ENCODE data around the gene NSG2.
"Not testable (repeated sequence)": the region's sequence is repeated elsewhere in the genome, so short reads cannot be mapped to it uniquely, and the experiment has no call there.

NSG2 gene

GRCh38 chr5:174045470-174046025 is at the start of gene NSG2:
Gene NSG2 (plus strand): TSS chr5:174045706. CDS start chr5:174046756, 1,050 bp downstream.
- DNase-seq (ENCODE audit: extremely low read depth in 1 of 2, low read depth in 1 of 2): no peak

GRCh38 chr5:173997331-173997730 is 48.2 kb upstream of the NSG2 start:
- DNase-seq (ENCODE audit: extremely low read depth in 1 of 2, low read depth in 1 of 2): no peak

GRCh38 chr5:173998531-173998930 is 47.0 kb upstream of the NSG2 start:
- DNase-seq (ENCODE audit: extremely low read depth in 1 of 2, low read depth in 1 of 2): no peak

- DNase-seq (ENCODE audit: extremely low read depth in 1 of 2, low read depth in 1 of 2): no peak
Observed at GRCh38 chr5:174000076-174000475, 45.4 kb upstream of the NSG2 start.

- DNase-seq (ENCODE audit: extremely low read depth in 1 of 2, low read depth in 1 of 2): no peak
Observed at GRCh38 chr5:174003795-174004194, 41.7 kb upstream of the NSG2 start.

GRCh38 chr5:174008922-174009321 is 36.6 kb upstream of the NSG2 start:
- no peak for DNase-seq (ENCODE audit: extremely low read depth in 1 of 2, low read depth in 1 of 2)

- DNase-seq (ENCODE audit: extremely low read depth in 1 of 2, low read depth in 1 of 2): no peak
Observed at GRCh38 chr5:174010365-174010764, 35.1 kb upstream of the NSG2 start.

GRCh38 chr5:174011441-174011840 is 34.1 kb upstream of the NSG2 start:
- no peak for DNase-seq (ENCODE audit: extremely low read depth in 1 of 2, low read depth in 1 of 2)

- DNase-seq (ENCODE audit: extremely low read depth in 1 of 2, low read depth in 1 of 2): not testable (repeated sequence)
Observed at GRCh38 chr5:174020069-174020927, 25.2 kb upstream of the NSG2 start.

GRCh38 chr5:174020928-174021304 is 24.6 kb upstream of the NSG2 start:
- DNase-seq (ENCODE audit: extremely low read depth in 1 of 2, low read depth in 1 of 2): no peak

- DNase-seq (ENCODE audit: extremely low read depth in 1 of 2, low read depth in 1 of 2): no peak
Observed at GRCh38 chr5:174022384-174023095, 23.0 kb upstream of the NSG2 start.

GRCh38 chr5:174030286-174030685 is 15.2 kb upstream of the NSG2 start:
- DNase-seq (ENCODE audit: extremely low read depth in 1 of 2, low read depth in 1 of 2): no peak

- DNase-seq (ENCODE audit: extremely low read depth in 1 of 2, low read depth in 1 of 2): no peak
Observed at GRCh38 chr5:174044466-174045254, 846 bp upstream of the NSG2 start.

GRCh38 chr5:174046558-174046957 is 1.1 kb downstream of the NSG2 start:
- no peak for DNase-seq (ENCODE audit: extremely low read depth in 1 of 2, low read depth in 1 of 2)

- no peak for DNase-seq (ENCODE audit: extremely low read depth in 1 of 2, low read depth in 1 of 2)
Observed at GRCh38 chr5:174047472-174048099, 2.1 kb downstream of the NSG2 start.

GRCh38 chr5:174052636-174053035 is 7.1 kb downstream of the NSG2 start:
- DNase-seq (ENCODE audit: extremely low read depth in 1 of 2, low read depth in 1 of 2): no peak

- no peak for DNase-seq (ENCODE audit: extremely low read depth in 1 of 2, low read depth in 1 of 2)
Observed at GRCh38 chr5:174053905-174054304, 8.4 kb downstream of the NSG2 start.

GRCh38 chr5:174056064-174056847 is 10.8 kb downstream of the NSG2 start:
- DNase-seq (ENCODE audit: extremely low read depth in 1 of 2, low read depth in 1 of 2): no peak

- DNase-seq (ENCODE audit: extremely low read depth in 1 of 2, low read depth in 1 of 2): no peak
Observed at GRCh38 chr5:174057206-174057605, 11.7 kb downstream of the NSG2 start.

All from activated CD8-positive, alpha-beta memory T cell treated with anti-CD3 and anti-CD28 coated beads for 1 hour (primary cell).